HG02571 (cell line): ENCODE measurements around the gene PLPPR3.

Experiments
- ATAC-seq: cut with Tn5 transposase; IDR thresholded peaks from one replicate; pipeline ENCODE4 v1.9.1; 2021; ENCODE audit warnings: mild to moderate bottlenecking, moderate library complexity; ENCODE audit not compliant: unreplicated experiment

Gene PLPPR3

GRCh38 chr19:797528-798414 is 24.0 kb downstream of the PLPPR3 start:
- ATAC-seq = peak; percentile 40

GRCh38 chr19:796692-797527 is 24.8 kb downstream of the PLPPR3 start, which contains the start of gene PTBP1:
Gene PTBP1, plus strand, starts transcription at chr19:797452. Its CDS starts 46 bp downstream, at chr19:797498.
- peak; percentile 75 for ATAC-seq

- no peak for ATAC-seq
Observed at GRCh38 chr19:795691-796581, 25.8 kb downstream of the PLPPR3 start.

GRCh38 chr19:795073-795611 is 26.6 kb downstream of the PLPPR3 start:
- no peak for ATAC-seq

- no peak for ATAC-seq
Observed at GRCh38 chr19:793806-794205, 27.9 kb downstream of the PLPPR3 start.

- ATAC-seq = no peak
Observed at GRCh38 chr19:792306-792885, 29.4 kb downstream of the PLPPR3 start.

GRCh38 chr19:791567-792305 is 30.0 kb downstream of the PLPPR3 start:
- ATAC-seq = no peak

- ATAC-seq = no peak
Observed at GRCh38 chr19:791007-791566, 30.7 kb downstream of the PLPPR3 start.

- no peak for ATAC-seq
Observed at GRCh38 chr19:789701-790060, 32.1 kb downstream of the PLPPR3 start.

GRCh38 chr19:788983-789700 is 32.6 kb downstream of the PLPPR3 start:
- ATAC-seq = no peak

- ATAC-seq = no peak
Observed at GRCh38 chr19:788686-788982, 33.1 kb downstream of the PLPPR3 start.

- ATAC-seq = no peak
Observed at GRCh38 chr19:787536-787935, 34.2 kb downstream of the PLPPR3 start.

GRCh38 chr19:784541-784940 is 37.2 kb downstream of the PLPPR3 start:
- no peak for ATAC-seq

GRCh38 chr19:782878-783668 is 38.7 kb downstream of the PLPPR3 start:
- ATAC-seq = no peak

GRCh38 chr19:782185-782877 is 39.4 kb downstream of the PLPPR3 start:
- ATAC-seq = no peak

- no peak for ATAC-seq
Observed at GRCh38 chr19:781800-782184, 40.0 kb downstream of the PLPPR3 start.

GRCh38 chr19:780935-781334 is 40.8 kb downstream of the PLPPR3 start:
- ATAC-seq = no peak
